Stomach (tissue), 9 donors: ENCODE measurements around the gene FOXK2. TPM values are rescaled to one million over a fixed set of nuclear protein-coding genes. Genes with fewer than 3 reads are reported as not detected.
"Not testable (repeated sequence)": the region's sequence is repeated elsewhere in the genome, so short reads cannot be mapped to it uniquely, and the experiment has no call there.

ENCODE experiments used
- DNase-seq, 2 donors: peaks; one replicate each; pipeline versions ENCODE4 v3.0.0 to v3.0.0-alpha.2; 2013 to 2019
- H3K27ac ChIP-seq, 5 donors: fragments of 200-600 bp in 4 of 5; sonication (generic) in 4 of 5; one replicate each; pipeline ENCODE4 v1.5.1; 2013 to 2019; ENCODE audit warnings: mild to moderate bottlenecking in 1 of 5, moderate library complexity in 1 of 5
- H3K27me3 ChIP-seq, 3 donors: fragments of 200-600 bp; sonication (generic); one replicate each; pipeline ENCODE4 v1.5.1; 2017 to 2019; ENCODE audit warnings: mixed run types in 1 of 3
- H3K36me3 ChIP-seq, 4 donors: fragments of 200-600 bp; sonication (generic); 1 replicate in 3 of 4; 2 replicates in 1 of 4; pipeline ENCODE4 v1.5.1; 2016 to 2019
- H3K4me1 ChIP-seq, 4 donors: fragments of 200-600 bp; sonication (generic); one replicate each; pipeline ENCODE4 v1.5.1; 2016 to 2019
- H3K4me3 ChIP-seq, 4 donors: fragments of 200-600 bp; sonication (generic) in 3 of 4; one replicate each; pipeline ENCODE4 v1.5.1; 2016 to 2019; ENCODE audit warnings: mild to moderate bottlenecking in 1 of 4
- H3K9me3 ChIP-seq, 4 donors: fragments of 200-600 bp; sonication (generic); one replicate each; pipeline ENCODE4 v1.5.1; 2016 to 2019
- CTCF ChIP-seq, 7 experiments: fragments of 450-650 bp in 4 of 7; fragments of 200-600 bp in 3 of 7; sonication (generic) in 3 of 7; IDR thresholded peaks; one replicate each; pipeline ENCODE4 v1.5.1; 2016 to 2019; ENCODE audit warnings: antibody characterized with exemption in 7 of 7, control low read depth in 2 of 7, mild to moderate bottlenecking in 1 of 7
- EP300 ChIP-seq: sonication (generic); formaldehyde crosslinking; IDR thresholded peaks from one replicate; pipeline ENCODE4 v1.6.1; 2017; ENCODE audit warnings: antibody characterized with exemption
- POLR2A ChIP-seq, 4 donors: fragments of 450-650 bp; IDR thresholded peaks; one replicate each; pipeline ENCODE4 v1.6.1; 2016; ENCODE audit warnings: antibody characterized with exemption in 4 of 4, control low read depth in 2 of 4, mild to moderate bottlenecking in 1 of 4, moderate library complexity in 1 of 4
- POLR2AphosphoS5 ChIP-seq, 3 donors: sonication (generic); formaldehyde crosslinking; IDR thresholded peaks; one replicate each; pipeline ENCODE4 v1.6.1; 2016; ENCODE audit warnings: antibody characterized with exemption in 3 of 3
- WGBS, 5 donors: extraction: QIAGEN DNeasy Blood & Tissue Kit in 3 of 5; methylation state at CpG; one replicate each; pipeline versions ENCODE4 v1.1.5 to v1.1.7; 2013 to 2018; 5-methylcytosine and 5-hydroxymethylcytosine counted together
- intact Hi-C: fragments of 100-400 bp; cut with DNase I; formaldehyde crosslinking; loops from one replicate; pipeline ENCODE4 v1.15.1; 2023; ENCODE audit warnings: low total_unique reads
- polyA plus RNA-seq, 3 donors: library from polyadenylated mRNA; stranded (reverse); fragments of 200-250 nt; gene quantifications; one replicate each; pipeline ENCODE4 v1.2.3, GENCODE V29; 2013
- total RNA-seq, 5 donors: library from RNA; depleted of rRNA; stranded (reverse); fragments of >200 nt; gene quantifications; one replicate each; pipeline versions ENCODE4 v1.1.0 to v1.2.3, GENCODE V29; 2014 to 2016
- donor health status: healthy with polysubstance abuse.
- donor health status: Bipolar disorder and iron deficiency.
- donor health status: healthy.

The FOXK2 gene
- total and polyA plus RNA-seq, 8 donors = 12.8 to 71.8 (median 31.9) TPM

GRCh38 chr17:82531431-82531881 is 11.9 kb downstream of the FOXK2 start:
- 67 to 76% (median 73%) methylated on average over 7 of the region's 7 CpGs for WGBS, 5 donors
- H3K27ac ChIP-seq = peak overlapping the region in 2 of 5 donors; percentile 15 to 18
- H3K27me3 ChIP-seq = no peaks in the 10 kb centered on the region
- no peaks in the 10 kb centered on the region for H3K36me3 ChIP-seq
- TF ChIP-seq POLR2A (IDR thresholded peaks at IDR 0.05) (no peak), EP300 (no peak), POLR2AphosphoS5 (IDR thresholded peaks at IDR 0.05) (no peak), CTCF (IDR thresholded peaks at IDR 0.05) (no peak)
- H3K4me3 ChIP-seq = no peak overlapping the region
- DNase-seq = peak in 1 of 2 donors; percentile 49
- H3K4me1 ChIP-seq = peaks cover 64 to 97% (median 81%) of the 10 kb centered on the region in 4 donors
- intact Hi-C loops = no loop called here
- H3K9me3 ChIP-seq = no peaks in the 10 kb centered on the region

DNA sequence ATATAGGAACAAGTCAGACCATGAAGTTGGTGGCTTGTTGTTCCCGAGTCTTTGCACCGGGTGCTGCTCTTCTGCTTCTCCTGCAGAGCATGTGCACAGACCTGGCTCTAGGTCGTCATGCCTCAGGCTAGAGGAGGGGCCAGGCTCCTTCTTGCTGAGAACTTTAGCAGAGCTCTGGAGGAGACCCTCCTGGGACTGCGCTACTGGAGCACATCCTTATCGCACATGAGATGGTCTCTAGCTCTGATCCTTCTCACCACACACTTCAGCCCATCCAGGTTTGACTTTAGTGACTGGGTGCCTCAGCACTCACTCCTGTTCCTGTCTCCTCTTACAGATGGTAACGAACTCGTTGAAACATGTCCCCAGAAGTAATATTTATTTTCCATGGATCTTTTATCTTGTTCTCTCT is 14.9 kb downstream of the FOXK2 start:
- Histone ChIP-seq H3K9me3 (no peaks in the 10 kb centered on the region), H3K27ac (peak overlapping the region in 3 of 5 donors; percentile 85 to 87 (median 86)), H3K36me3 (no peaks in the 10 kb centered on the region), H3K27me3 (no peaks in the 10 kb centered on the region), H3K4me1 (peaks cover 62 to 97% (median 86%) of the 10 kb centered on the region in 4 donors), H3K4me3 (no peak overlapping the region)
- 41 to 65% (median 51%) methylated on average over 7 of the region's 7 CpGs for WGBS, 5 donors
- peak in 1 of 2 donors; percentile 34 for DNase-seq
- TF ChIP-seq CTCF (IDR thresholded peaks at IDR 0.05) (no peak), POLR2AphosphoS5 (IDR thresholded peaks at IDR 0.05) (no peak), EP300 (no peak), POLR2A (IDR thresholded peaks at IDR 0.05) (no peak)
- intact Hi-C loops = no loop called here

- H3K4me1 ChIP-seq = peaks cover 48 to 92% (median 76%) of the 10 kb centered on the region in 4 donors
- WGBS, 5 donors = 16 to 32% (median 25%) methylated on average over 6 of the region's 6 CpGs
- peak overlapping the region; percentile 44 to 87 (median 85) for H3K27ac ChIP-seq
- peak overlapping the region in 1 of 4 donors; percentile 17 for H3K4me3 ChIP-seq
- H3K9me3 ChIP-seq = no peaks in the 10 kb centered on the region
- DNase-seq = peak; percentile 45 to 60
- no peaks in the 10 kb centered on the region for H3K27me3 ChIP-seq
- H3K36me3 ChIP-seq = no peaks in the 10 kb centered on the region
- intact Hi-C loops = no loop called here
- TF ChIP-seq POLR2A (IDR thresholded peaks at IDR 0.05) (no peak), CTCF (IDR thresholded peaks at IDR 0.05) (no peak), EP300 (no peak), POLR2AphosphoS5 (IDR thresholded peaks at IDR 0.05) (no peak)
These were observed 17.1 kb downstream of the FOXK2 start for GRCh38 chr17:82536512-82537201.

GRCh38 chr17:82537228-82537627 is 17.7 kb downstream of the FOXK2 start:
- H3K9me3 ChIP-seq, H3K36me3 ChIP-seq, H3K27me3 ChIP-seq, intact Hi-C loops, DNase-seq, H3K4me3 ChIP-seq: not testable (repeated sequence)
- peaks cover 45 to 88% (median 73%) of the 10 kb centered on the region in 4 donors for H3K4me1 ChIP-seq
- 78 to 87% (median 82%) methylated on average over 9 of the region's 9 CpGs for WGBS, 5 donors
- peak overlapping the region; percentile 40 to 87 (median 85) for H3K27ac ChIP-seq

DNA sequence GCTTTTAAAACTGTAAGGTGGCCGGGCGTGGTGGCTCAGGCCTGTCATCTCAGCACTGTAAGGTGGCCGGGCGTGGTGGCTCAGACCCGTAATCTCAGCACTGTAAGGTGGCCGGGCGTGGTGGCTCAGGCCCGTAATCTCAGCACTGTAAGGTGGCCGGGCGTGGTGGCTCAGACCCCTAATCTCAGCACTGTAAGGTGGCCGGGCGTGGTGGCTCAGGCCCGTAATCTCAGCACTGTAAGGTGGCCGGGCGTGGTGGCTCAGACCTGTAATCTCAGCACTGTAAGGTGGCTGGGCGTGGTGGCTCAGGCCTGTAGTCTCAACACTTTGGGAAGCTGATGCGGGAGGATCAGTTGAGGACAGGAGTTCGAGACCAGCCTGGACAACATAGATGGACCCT is 19.5 kb downstream of the FOXK2 start:
- H3K9me3 ChIP-seq, H3K4me3 ChIP-seq, H3K36me3 ChIP-seq, H3K27me3 ChIP-seq, intact Hi-C loops, DNase-seq: not testable (repeated sequence)
- Histone ChIP-seq H3K4me1 (peaks cover 42 to 90% (median 68%) of the 10 kb centered on the region in 4 donors), H3K27ac (peak overlapping the region in 3 of 5 donors; percentile 85 to 87 (median 86))
- WGBS, 5 donors = 42 to 66% (median 60%) methylated on average over 15 to 18 of the region's 18 CpGs
